HCT116 (cell line): Measurements from ENCODE around the gene TP53TG3D. TPM values are rescaled to one million over a fixed set of nuclear protein-coding genes. Genes with fewer than 3 reads are reported as not detected.
"Not testable (repeated sequence)": the region's sequence is repeated elsewhere in the genome, so short reads cannot be mapped to it uniquely, and the experiment has no call there.

Experiments
- ATAC-seq: fragments of 200-7000 bp; cut with Tn5 transposase; 2 replicates; pipeline ENCODE4 v1.9.1; 2020; ENCODE audit warnings: mild to moderate bottlenecking, moderate library complexity
- BruUV-seq: library from RNA; stranded (reverse); fragments of 400-500 nt; replicated peaks from 2 replicates; lab custom pipeline; 2021; lab: Mats Ljungman, UMichigan
- CTCF ChIA-PET: fragments of 300-600 bp; sonication (Branson Sonifier 250); formaldehyde crosslinking; loops from one replicate; lab custom pipeline; 2021; ENCODE audit warnings: antibody characterized with exemption; lab: Charles Lee
- POLR2A ChIA-PET: fragments of 300-600, 350-600 bp; sonication (Branson Sonifier 250); formaldehyde crosslinking; loops from one replicate; lab custom pipeline; 2021; ENCODE audit warnings: antibody characterized with exemption; lab: Charles Lee
- RAD21 ChIA-PET, 2 experiments: fragments of 300-600 bp; sonication (Branson Sonifier 250); formaldehyde crosslinking; loops; one replicate each; lab custom pipeline; 2023; ENCODE audit warnings: low total read pairs in 2 of 2; ENCODE audit not compliant: uncharacterized antibody in 2 of 2, unreplicated experiment in 2 of 2, low non-redundant PET in 1 of 2; lab: Charles Lee
- DNase-seq: peaks from one replicate; pipeline ENCODE4 v3.0.0-alpha.2; 2010; ENCODE audit warnings: low read depth, low spot score
- H2AFZ ChIP-seq: fragments of 200-600 bp; shearing (Covaris generic), sonication (generic); 2 replicates; pipeline ENCODE4 v1.6.1; 2017; ENCODE audit warnings: low read depth, mixed run types, mixed read lengths, antibody characterized with exemption, low read length; ENCODE audit not compliant: poor library complexity, severe bottlenecking
- H3K27ac ChIP-seq: 2 replicates; pipeline ENCODE4 v1.5.1; 2012; ENCODE audit warnings: low read depth, low read length
- H3K27me3 ChIP-seq: fragments of 200-600 bp; sonication (generic); 2 replicates; pipeline ENCODE4 v1.6.1; 2016; ENCODE audit warnings: mixed run types, low read length, mixed read lengths; ENCODE audit not compliant: insufficient read depth
- H3K36me3 ChIP-seq, 2 experiments: fragments of 200-500 bp in 1 of 2; fragments of 200-600 bp in 1 of 2; sonication (Bioruptor generic) in 1 of 2; sonication (generic) in 1 of 2; 2 replicates each; pipeline versions ENCODE4 v1.5.1 to v1.6.1; 2014 to 2016; ENCODE audit warnings: low read length in 2 of 2, inconsistent platforms in 1 of 2, mixed read lengths in 1 of 2, mixed run types in 1 of 2; ENCODE audit not compliant: insufficient read depth in 2 of 2, control insufficient read depth in 1 of 2
- H3K4me1 ChIP-seq, 2 experiments: fragments of 200-600 bp in 1 of 2; sonication (generic) in 1 of 2; 2 replicates each; pipeline versions ENCODE4 v1.5.1 to v1.6.1; 2012 to 2017; ENCODE audit warnings: low read length in 2 of 2, inconsistent platforms in 1 of 2, mild to moderate bottlenecking in 1 of 2, mixed read lengths in 1 of 2, mixed run types in 1 of 2, moderate library complexity in 1 of 2; ENCODE audit not compliant: insufficient read depth in 2 of 2, control insufficient read depth in 1 of 2
- H3K4me2 ChIP-seq: fragments of 200-600 bp; sonication (generic); 2 replicates; pipeline ENCODE4 v1.6.1; 2017; ENCODE audit warnings: mixed run types, low read length, mixed read lengths
- H3K4me3 ChIP-seq, 2 experiments: fragments of 200-600 bp in 1 of 2; sonication (generic) in 1 of 2; replicated peaks in 1 of 2; 2 replicates each; pipeline ENCODE4 v1.5.1; 2011 to 2016; ENCODE audit warnings: low read length in 2 of 2, control low read depth in 1 of 2, low read depth in 1 of 2, mild to moderate bottlenecking in 1 of 2, mixed read lengths in 1 of 2, mixed run types in 1 of 2
- H3K79me2 ChIP-seq: fragments of 200-600 bp; sonication (generic); 2 replicates; pipeline ENCODE4 v1.6.1; 2017; ENCODE audit warnings: mild to moderate bottlenecking, mixed run types, low read length, moderate library complexity, mixed read lengths; ENCODE audit not compliant: insufficient read depth
- H3K9ac ChIP-seq: fragments of 200-600 bp; sonication (generic); 2 replicates; pipeline ENCODE4 v1.6.1; 2016; ENCODE audit warnings: low read length, mixed read lengths
- H3K9me2 ChIP-seq: fragments of 200-600 bp; sonication (generic), shearing (Covaris generic); 2 replicates; pipeline ENCODE4 v1.6.1; 2017; ENCODE audit warnings: mixed run types, mild to moderate bottlenecking, moderate library complexity; ENCODE audit not compliant: insufficient read depth
- H3K9me3 ChIP-seq, 2 experiments: fragments of 200-500 bp in 1 of 2; fragments of 200-600 bp in 1 of 2; sonication (Bioruptor generic) in 1 of 2; sonication (generic) in 1 of 2; 2 replicates each; pipeline ENCODE4 v1.6.1; 2014 to 2017; ENCODE audit warnings: low read length in 2 of 2, mixed read lengths in 2 of 2, inconsistent platforms in 1 of 2, low read depth in 1 of 2, mild to moderate bottlenecking in 1 of 2, mixed run types in 1 of 2, moderate library complexity in 1 of 2; ENCODE audit not compliant: control insufficient read depth in 1 of 2, insufficient read depth in 1 of 2
- H4K20me1 ChIP-seq: fragments of 200-600 bp; sonication (generic), shearing (Covaris generic); 2 replicates; pipeline ENCODE4 v1.6.1; 2017; ENCODE audit warnings: mixed run types, mild to moderate bottlenecking, moderate library complexity; ENCODE audit not compliant: insufficient read depth
- intact Hi-C: fragments of 100-400 bp; cut with micrococcal nuclease; formaldehyde crosslinking; loops from 2 replicates; pipeline ENCODE4 v1.10.0; 2022
- total RNA-seq: library from RNA; stranded (reverse); gene quantifications from one replicate; pipeline ENCODE4 v1.2.1, GENCODE V29; 2021; ENCODE audit not compliant: unreplicated experiment

Gene TP53TG3D
- total RNA-seq, 1 experiment from 2014 or later: not detected

DNA sequence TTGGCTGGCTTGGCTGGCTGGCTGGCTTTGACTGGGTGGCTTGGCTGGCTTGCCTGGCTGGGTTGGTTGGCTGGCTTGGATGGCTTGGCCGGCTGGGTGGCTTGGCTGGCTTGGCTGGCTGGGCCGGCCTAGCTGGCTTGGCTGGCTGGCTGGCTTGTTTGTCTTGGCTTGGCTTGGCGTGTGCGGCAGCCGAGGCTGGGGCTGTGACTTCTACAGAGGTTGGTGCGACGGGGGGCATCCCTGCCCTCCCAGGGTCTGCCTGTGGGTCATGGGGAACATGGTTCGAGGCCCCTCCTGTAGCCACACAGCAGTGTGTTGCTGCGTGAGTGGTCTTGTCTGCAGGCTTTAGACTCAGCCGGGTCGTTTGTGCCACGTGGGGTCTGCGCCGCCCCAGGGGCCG lies 33.1 kb downstream of the TP53TG3D start:
- H3K79me2 ChIP-seq, H3K4me2 ChIP-seq, BruUV-seq, H3K4me1 ChIP-seq, RAD21 ChIA-PET, H3K9me2 ChIP-seq, H4K20me1 ChIP-seq, H3K27ac ChIP-seq, POLR2A ChIA-PET, H3K36me3 ChIP-seq, H3K27me3 ChIP-seq, H3K9ac ChIP-seq, CTCF ChIA-PET, H2AFZ ChIP-seq, ATAC-seq, intact Hi-C loops, H3K4me3 ChIP-seq, DNase-seq, H3K9me3 ChIP-seq: not testable (repeated sequence)

GRCh38 chr16:32287743-32288142 lies 34.7 kb downstream of the TP53TG3D start:
- ATAC-seq, BruUV-seq, RAD21 ChIA-PET: not testable (repeated sequence)

GRCh38 chr16:32289197-32289596 lies 36.1 kb downstream of the TP53TG3D start:
- DNase-seq, H2AFZ ChIP-seq, H3K4me1 ChIP-seq, H3K9ac ChIP-seq, POLR2A ChIA-PET, ATAC-seq, BruUV-seq, RAD21 ChIA-PET, CTCF ChIA-PET, H3K79me2 ChIP-seq, H3K36me3 ChIP-seq, H3K4me2 ChIP-seq, H3K27ac ChIP-seq, H3K27me3 ChIP-seq, intact Hi-C loops, H4K20me1 ChIP-seq, H3K9me2 ChIP-seq, H3K4me3 ChIP-seq, H3K9me3 ChIP-seq: not testable (repeated sequence)

More at GRCh38 chr16:32287743-32288142, 34.7 kb downstream of the TP53TG3D start:
- H3K9me2 ChIP-seq, H3K4me3 ChIP-seq, POLR2A ChIA-PET, H3K27me3 ChIP-seq, H3K36me3 ChIP-seq, DNase-seq, H3K79me2 ChIP-seq, H3K9me3 ChIP-seq, H3K9ac ChIP-seq, H3K4me1 ChIP-seq, H3K27ac ChIP-seq, H2AFZ ChIP-seq, CTCF ChIA-PET, H4K20me1 ChIP-seq, intact Hi-C loops, H3K4me2 ChIP-seq: not testable (repeated sequence)

DNA sequence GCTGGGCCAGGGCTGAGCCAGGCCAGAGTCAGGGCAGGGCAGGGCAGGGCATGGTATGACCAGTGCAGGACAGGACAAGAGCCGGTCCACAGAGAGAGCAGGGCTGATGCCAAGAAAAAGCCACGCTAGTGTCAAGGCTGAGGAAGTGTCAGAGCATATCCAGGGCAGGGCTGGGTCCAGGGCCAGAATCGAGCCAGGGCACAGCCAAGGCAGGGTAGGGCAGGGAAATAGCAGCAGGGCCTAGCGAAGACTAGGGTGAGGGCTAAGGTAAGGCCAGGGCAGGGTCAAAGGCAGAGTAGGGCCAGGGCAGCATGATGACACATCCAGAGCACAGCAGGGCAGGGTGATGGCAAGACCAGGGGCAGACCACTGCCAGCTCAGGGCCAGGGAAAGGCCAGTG lies 49.7 kb downstream of the TP53TG3D start:
- BruUV-seq, CTCF ChIA-PET: not testable (repeated sequence)

More for the DNA sequence above, 49.7 kb downstream of the TP53TG3D start:
- H3K36me3 ChIP-seq, H3K9ac ChIP-seq, ATAC-seq, H3K4me1 ChIP-seq, H2AFZ ChIP-seq, H3K9me2 ChIP-seq, intact Hi-C loops, POLR2A ChIA-PET, H3K4me2 ChIP-seq, RAD21 ChIA-PET, H3K9me3 ChIP-seq, H3K27me3 ChIP-seq, H3K79me2 ChIP-seq, DNase-seq, H3K4me3 ChIP-seq, H3K27ac ChIP-seq, H4K20me1 ChIP-seq: not testable (repeated sequence)
